DMS53 treated with DMSO at 0.1 percent for 48 hours (cell line): Measurements from ENCODE around the gene BTBD8.
A peak's percentile ranks its signal among the peaks of the same experiment; 100 is the strongest.

ENCODE experiments used
- DNase-seq: peaks from one replicate; lab custom pipeline; 2025; ENCODE audit not compliant: unreplicated experiment; lab: John Stamatoyannopoulos, UW

BTBD8 gene

DNA sequence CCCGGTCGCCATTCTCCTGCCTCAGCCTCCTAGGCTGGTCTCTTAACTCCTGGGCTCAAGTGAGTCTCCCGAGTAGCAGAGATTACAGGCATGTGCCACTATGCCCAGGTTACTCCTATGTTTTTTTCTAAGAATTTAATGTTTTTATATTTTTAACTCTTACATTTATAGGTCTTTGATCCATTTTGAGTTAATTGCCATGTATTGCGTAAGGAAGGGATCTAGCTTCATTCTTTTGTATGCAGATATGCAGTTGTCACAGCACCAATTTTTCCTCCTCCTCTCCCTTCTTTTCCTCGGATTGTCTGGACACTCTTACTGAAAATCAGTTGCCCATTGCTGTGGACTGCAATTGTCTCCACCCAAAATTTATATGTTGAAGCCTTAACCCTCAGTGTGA, 11.5 kb downstream of the BTBD8 start:
- no peak for DNase-seq

DNA sequence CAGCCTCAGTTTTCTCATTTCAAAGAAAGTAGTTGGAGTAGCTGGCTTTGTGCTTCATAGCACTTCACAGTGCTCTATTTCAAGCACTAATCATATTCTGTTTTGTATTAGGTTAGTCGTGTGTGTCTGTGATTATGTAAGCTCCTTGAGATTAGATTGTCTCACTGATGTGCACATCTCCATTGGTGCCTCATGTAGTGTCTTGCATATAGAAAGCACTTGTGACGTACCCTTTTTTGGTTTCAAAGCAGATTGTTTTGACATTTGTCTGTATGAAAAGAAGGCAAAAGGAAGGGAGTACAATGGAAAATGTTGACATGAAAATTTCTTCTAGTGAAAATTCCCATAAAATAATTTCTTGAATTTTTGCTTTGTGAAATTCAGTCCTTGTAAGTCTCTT, 13.9 kb downstream of the BTBD8 start:
- no peak for DNase-seq

- DNase-seq = no peak
These were observed 14.4 kb downstream of the BTBD8 start for GRCh38 chr1:92094595-92094994.

GRCh38 chr1:92095874-92096273, 15.7 kb downstream of the BTBD8 start:
- no peak for DNase-seq

GRCh38 chr1:92096317-92096716, 16.2 kb downstream of the BTBD8 start:
- DNase-seq = no peak

- DNase-seq = no peak
These were observed 25.5 kb downstream of the BTBD8 start for GRCh38 chr1:92105546-92106081.

GRCh38 chr1:92108631-92109030, 28.5 kb downstream of the BTBD8 start:
- no peak for DNase-seq

GRCh38 chr1:92117526-92117925, 37.4 kb downstream of the BTBD8 start:
- DNase-seq = no peak

- peak; percentile 13 for DNase-seq
These were observed 38.7 kb downstream of the BTBD8 start for GRCh38 chr1:92118826-92119225.

GRCh38 chr1:92123868-92124267, 43.7 kb downstream of the BTBD8 start:
- no peak for DNase-seq

DNA sequence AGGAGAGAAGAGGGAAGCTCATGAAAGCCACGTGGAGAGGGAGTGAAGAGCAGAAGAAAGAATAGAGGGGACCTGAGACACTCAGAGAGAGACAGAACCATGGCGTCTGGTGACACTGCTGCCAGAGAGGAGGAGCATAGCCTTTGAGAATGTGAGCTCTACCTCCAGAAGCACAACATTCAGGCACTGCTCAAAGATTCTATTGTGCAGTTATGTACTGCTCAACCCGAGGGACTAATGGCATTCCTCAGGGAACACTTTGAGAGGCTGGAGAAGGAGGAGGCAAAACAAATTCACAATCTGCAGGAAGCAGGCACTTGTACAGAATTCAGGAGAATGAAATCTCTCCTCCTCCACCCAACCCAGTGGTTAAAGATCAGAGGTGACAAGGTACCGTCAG, 45.1 kb downstream of the BTBD8 start:
- DNase-seq = no peak

GRCh38 chr1:92126088-92126487, 45.9 kb downstream of the BTBD8 start:
- DNase-seq = no peak

DNA sequence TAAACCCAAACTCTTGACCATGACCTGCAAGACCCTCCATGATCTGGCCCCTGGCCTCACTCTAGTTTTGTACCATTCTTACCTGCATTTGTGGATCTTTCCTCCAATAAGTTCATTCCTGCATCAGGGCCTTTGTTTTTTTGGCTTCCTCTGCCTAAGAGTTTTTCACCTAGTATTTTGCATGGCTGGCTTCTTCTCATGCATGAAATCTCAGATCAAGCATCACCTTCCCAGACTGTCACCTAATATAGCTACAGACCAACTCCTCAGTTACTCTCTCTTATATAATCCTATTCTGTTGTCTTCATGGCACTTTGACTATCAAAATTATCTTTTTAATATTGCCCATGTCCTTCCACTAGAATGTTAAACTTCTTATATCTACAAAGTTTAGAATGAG, 54.2 kb downstream of the BTBD8 start:
- DNase-seq = no peak

DNA sequence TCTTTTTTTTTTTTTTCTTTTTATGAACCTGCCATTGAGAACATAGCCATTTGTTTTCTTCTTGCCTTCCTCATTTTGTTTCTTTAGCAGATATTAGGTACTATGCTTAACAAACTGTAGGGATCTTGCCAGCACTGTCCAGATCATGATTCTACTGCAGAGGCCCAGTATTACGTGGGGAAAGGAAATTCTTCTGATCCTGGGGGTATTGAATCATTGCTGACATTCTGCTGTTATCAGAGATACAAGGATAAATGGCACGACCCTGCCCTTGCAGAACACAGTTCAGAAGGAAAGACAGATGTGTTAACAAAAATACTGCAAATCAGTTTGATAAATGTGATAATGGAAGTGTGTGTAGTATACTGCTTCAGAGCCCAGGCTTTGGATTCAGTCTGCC, 56.2 kb downstream of the BTBD8 start:
- no peak for DNase-seq

DNA sequence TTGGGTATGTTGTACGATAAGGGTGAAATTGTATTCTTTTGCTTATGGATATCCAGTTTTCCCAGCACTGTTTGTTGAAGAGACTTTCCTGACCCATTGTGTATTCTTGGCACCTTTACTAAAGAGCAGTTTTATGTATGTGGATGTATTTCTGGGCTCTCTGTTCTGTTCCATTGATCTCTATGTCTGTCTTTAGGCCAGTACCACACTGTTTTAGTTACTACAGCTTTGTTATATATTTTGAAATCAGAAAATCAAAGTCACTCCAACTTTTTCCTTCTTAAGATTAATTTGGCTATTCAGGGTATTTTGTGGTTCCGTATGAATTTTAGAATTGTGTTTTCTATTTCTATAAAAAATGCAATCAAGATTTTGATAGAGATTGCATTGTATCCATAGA, 74.8 kb downstream of the BTBD8 start:
- no peak for DNase-seq

DNA sequence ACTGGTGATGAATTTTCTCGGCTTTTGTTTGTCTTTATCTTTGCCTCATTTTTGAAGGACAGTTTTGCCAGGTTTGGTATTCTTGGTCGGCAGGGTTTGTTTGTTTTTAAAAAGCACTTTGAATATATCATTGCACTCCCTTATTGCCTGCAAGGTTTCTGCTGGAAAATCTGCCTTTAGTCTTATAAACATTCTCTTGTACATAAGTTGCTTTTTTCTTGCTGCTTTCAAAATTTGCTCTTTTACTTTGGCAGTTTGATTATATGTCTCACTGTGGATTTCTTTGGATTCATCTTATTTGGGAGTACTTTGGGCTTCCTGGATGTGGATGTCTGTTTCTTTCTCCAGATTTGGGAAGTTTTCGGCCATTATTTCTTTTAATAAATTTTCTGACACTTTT, 79.4 kb downstream of the BTBD8 start:
- no peak for DNase-seq

DNA sequence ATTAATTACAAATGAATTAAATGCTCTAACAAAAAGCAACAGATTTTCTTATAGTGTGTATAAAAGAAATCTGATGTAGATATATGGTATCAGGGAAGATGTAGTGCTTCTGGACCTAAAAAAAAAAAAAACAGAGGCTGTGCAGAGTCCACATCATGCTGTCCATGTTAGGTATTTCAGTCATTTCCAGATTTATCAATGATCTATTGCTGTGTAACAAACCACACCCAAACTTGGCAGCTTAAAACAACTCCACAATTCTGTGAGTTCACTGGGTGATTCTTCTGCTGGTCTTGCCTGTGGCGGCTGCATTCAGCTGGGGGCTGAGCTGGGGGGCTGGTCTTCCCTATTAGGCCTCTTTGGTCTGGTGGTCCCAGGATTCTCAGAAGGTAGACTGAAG, 85.2 kb downstream of the BTBD8 start:
- no peak for DNase-seq

GRCh38 chr1:92167151-92167550, 87.0 kb downstream of the BTBD8 start:
- DNase-seq = no peak

DNA sequence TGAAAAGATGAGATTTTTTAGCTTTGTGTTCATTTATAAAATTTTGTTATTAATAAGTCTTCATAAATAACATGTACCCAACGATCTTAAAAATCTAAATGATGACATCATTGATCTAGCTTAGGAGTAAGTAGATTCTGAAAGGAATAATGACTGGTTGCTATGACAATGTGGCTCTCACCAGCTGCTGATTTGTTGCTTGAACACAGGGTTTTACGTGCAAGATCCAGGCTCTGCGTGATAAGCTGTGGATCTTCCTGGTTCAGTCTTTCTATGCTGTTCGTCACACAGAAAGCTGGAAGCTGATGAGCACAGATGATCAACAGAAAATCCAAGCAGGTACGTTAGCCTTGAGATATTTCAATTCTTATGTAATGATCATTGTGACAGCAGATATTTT, 88.5 kb downstream of the BTBD8 start:
- DNase-seq = no peak

GRCh38 chr1:92169214-92170005, 89.3 kb downstream of the BTBD8 start:
- no peak for DNase-seq

- no peak for DNase-seq
These were observed 104.5 kb downstream of the BTBD8 start for GRCh38 chr1:92184632-92185031.

DNA sequence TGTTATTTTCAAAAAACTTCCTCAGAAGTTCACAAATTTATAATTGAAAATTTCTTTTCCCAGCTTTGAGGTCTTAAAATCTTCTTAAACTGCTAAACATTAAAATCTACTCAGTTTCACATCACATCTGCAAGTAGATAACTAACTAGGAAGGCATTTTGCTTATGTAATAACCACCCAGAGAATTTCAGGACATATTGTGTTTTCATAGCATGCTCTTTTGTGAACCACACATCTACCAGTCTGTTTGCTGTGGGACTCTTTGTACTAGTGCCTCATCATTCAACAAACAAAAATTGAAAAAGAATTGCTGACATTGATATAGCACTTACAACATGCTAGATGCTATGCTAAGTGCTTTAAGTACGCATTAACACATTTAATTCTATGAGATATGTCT, 105.9 kb downstream of the BTBD8 start:
- no peak for DNase-seq
